Measurements from ENCODE around the gene SHISA6.
"Not testable (repeated sequence)": the region's sequence is repeated elsewhere in the genome, so short reads cannot be mapped to it uniquely, and the experiment has no call there.

The SHISA6 gene

DNA sequence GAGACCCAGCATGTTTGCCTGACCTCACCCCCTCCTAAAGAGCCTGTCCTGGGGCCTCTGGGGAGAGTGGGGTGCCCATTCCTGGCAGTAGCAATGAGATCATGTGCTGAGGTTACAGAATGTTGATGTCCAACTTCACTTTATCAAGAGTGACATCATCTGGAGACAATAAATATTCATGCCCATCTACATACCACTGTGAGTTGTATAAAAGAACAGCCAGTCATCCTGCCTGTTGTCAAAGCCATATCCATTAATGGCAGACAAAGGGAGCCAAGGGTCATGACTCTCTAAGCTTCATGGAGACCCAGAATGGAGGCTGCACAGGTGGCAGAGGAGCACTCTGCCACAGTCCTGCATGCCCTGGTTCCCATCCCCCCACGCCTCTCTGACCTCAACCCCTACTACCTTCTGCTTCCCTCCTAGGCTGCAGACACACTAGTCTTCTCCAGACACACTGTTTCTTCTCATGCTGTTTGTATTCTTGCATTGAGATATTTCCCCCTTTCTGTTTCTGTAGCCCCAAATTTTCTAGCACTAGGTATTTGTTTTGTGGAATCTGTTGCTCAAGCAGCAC, 27.1 kb downstream of the SHISA6 start:
- no peak for DNase-seq

DNA sequence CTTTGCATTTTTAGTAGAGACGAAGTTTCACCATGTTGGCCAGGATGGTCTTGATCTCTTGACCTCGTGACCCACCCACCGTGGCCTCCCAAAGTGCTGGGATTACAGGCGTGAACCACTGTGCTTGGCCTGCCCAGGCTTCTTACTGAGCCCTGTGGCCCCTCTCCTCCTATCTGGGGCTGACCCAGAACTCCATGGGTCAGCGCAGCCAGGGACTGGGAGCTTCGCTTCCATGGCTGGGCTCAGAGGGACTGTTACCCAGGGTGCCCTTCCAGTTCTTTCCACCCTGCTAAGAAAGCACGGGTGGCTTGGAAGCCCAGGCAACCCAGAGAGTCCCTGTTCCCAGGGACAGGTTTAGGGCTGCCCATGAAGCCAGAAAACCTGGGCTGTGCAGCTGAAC, 28.2 kb downstream of the SHISA6 start:
- DNase-seq: no peak

DNA sequence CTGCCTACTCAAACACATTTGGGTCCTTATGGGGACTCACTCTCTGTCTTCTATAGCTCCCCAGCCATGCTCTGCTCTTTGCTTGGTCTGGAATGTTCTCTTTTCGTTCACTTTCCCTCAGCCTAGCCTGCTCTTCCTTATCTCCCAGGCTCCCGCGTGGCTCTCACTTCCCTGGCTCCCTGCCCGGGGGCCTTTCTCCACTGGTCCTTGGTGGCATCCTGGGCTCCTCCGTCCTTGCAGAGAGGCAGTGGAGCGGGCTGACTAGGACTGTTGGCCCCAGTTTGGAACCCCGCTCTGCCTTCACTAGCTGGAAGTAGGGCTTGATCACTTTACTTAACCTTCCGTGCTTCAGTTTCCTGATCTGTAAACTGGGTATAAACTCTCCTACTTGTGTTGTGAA, 31.2 kb downstream of the SHISA6 start:
- DNase-seq: no peak

DNA sequence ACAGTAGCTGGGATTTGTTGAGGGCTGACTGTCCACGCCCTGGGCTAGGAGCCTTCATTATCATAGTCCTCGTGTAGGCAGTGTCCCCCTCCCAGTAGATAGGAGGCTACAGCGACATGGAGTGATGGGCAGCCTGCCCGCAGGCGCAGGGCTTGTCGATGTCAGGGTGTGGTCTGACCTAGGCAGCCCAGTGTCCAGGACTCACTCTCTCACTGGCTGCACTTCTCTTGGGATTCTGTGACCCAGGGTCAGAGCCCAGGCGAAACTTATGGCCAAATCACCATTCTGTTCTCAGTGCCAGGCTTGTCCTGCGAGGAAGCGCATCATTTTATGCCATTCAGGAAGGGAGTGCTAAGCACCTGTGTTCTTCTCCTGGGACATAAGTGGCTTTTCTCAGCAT, 32.6 kb downstream of the SHISA6 start:
- DNase-seq: no peak

DNA sequence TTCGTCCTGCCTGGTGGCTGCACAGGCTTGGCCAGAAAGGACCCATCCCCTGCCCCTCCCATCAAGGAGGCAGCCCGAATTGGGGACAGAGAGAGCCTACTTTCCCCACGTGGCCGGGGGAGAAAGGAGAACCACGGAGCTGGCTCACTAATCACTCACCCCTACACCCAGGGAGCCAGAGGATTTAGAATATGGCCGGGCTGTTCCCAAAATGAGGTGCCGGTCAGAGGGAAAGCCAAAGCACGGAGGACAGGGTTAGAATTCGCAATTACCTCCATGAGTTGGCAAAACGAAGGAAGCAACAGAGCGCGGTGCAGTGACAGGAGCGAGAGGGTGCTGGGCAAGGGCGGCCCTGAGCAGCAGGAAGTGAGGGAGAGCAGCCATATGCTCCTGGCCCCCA, 33.1 kb downstream of the SHISA6 start:
- DNase-seq: no peak

DNA sequence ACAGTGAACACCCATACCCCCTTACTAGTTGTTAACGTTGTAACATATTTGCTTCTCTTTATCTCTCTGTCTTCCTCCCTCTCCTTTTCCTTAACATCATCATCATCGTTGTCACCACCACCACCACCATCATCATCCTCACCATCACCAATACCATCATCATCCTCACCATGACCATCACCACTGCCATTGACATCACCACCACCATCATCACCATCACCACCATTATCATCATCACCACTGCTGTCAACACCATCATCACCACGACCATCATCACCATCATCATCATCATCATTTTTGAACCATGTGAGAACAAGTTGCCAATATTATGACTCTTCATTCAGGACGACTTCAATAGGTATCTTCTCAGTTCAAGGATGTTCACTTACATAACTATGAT, 35.5 kb downstream of the SHISA6 start:
- DNase-seq: no peak

DNA sequence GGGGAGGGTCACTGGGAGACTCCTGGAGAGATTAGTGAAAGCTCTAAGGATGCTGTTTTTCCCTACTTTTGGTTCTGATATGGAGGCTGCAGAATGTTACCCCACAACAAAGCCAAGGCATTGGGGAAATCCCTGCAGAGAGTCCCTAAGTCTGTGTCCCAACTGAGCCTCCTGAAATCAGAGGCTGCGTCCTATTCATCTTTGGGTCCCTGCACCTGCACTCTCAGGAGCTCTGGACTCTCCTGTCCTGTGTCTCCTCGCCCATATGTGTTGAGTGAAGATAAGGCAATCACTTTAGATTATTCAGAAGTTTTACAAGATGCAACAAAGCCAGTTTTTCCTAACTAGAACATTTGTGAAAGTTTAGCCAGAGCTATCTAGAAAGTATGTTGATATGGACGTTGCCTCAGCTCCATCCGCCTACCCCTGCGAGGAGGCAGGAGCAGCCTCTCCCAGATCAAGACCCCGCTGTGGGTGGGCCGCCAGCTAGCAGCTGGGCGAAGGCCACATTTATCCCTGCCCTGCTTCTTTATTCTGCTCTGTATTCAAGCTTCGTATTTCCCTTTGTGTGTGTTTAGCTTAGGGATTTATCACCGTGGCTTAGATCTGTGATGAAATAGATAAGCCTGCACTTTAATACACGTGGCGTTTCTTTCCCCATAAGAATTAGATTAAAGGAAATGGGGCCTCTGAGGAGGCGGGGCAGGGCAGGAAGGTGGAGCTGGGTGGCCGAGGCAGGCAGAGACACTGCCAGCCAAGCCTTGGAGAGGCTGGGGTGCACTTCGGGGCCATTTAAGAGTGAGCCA, 37.4 kb downstream of the SHISA6 start:
- DNase-seq: no peak

DNA sequence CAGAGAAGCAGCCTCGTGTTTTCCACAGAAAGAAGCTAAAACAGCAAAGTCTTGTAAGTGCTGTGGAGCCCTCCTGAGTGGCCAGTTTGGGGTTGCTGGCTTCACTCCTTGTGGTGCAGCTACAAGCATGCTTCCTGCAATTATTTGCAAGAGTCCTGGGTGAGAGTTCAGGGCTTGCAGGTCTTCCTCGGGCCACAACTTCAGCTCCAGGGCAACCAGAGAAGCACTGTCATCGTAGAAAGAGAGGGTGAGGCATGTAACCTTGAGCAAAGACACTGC, 37.9 kb downstream of the SHISA6 start:
- DNase-seq: no peak

DNA sequence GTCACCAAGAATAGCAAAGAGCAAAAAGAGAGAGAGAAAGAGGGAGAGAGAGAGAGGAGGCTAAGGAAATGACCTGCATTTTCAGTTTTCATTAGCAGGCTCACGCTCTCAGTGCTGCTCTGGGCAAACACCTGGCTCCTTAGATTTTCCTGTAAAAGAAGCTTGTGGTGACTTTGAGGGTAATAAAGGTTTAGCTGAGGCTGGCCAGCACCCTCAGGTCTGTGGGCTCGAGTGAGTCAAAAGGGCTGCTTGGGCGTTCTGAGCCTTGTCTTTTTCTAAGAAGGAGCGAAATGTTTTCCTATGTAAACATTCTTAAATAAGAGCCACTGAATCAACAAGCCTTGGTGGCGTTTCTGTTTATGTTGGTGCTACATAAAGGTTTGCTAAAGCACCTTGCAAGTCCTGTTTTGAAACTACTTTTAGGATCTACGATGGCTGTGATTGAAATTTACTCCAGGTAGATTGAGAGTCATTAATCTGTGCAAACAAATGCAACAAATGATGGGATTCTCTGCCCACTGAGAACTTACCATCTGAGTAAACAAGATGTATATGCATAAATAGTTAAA, 38.8 kb downstream of the SHISA6 start:
- no peak for DNase-seq

DNA sequence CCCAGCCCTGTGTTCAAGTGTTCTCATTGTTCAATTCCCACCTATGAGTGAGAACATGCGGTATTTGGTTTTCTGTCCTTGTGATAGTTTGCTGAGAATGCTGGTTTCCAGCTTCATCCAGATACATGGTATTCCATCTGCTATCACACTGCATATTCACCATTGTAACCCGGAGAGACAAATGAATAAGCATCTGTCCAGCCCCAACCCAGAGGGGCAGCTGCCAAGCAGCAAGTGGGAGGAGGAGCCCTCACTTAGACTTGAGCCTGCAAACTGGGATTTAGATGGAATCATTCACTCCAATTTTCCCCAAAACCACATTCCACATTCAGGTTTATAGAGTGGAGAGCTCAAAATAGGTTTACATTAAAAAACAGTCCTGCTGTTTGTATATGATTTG, 41.6 kb downstream of the SHISA6 start:
- no peak for DNase-seq

DNA sequence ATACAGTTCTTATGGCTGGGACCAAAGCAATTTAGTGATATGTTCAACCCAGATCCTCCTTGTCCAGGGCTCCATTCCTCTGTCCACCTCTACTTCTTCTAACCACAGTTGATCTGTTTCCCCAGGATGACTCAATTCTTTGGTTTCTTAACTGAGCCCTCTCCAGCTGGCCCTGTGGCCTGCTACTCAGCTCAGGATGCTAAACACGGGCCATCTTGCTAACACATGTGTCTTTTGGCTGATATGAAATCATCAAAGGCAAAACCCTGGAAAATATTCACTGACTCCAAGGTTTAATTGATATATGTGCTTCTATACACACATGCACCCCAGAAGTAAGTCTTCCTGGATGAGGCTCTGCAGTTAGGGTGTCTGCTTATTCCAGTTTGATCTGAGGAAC, 43.8 kb downstream of the SHISA6 start:
- no peak for DNase-seq

DNA sequence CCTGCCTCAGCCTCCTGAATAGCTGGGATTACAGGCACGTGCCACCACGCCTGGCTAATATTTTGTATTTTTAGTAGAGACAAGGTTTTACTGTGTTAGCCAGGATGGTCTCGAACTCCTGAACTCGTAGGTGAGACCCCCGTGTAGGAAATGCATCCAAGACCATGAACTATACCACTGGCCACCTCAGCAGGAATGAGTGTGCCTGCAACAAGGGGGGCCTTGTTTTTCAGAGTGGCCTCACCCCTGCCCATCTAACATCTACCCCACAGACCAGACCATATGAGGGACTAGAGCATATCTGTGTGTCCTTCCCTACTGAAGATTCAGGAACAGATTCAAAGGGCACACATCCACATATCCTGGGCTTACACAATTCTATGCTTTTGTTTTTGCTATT, 44.9 kb downstream of the SHISA6 start:
- no peak for DNase-seq

DNA sequence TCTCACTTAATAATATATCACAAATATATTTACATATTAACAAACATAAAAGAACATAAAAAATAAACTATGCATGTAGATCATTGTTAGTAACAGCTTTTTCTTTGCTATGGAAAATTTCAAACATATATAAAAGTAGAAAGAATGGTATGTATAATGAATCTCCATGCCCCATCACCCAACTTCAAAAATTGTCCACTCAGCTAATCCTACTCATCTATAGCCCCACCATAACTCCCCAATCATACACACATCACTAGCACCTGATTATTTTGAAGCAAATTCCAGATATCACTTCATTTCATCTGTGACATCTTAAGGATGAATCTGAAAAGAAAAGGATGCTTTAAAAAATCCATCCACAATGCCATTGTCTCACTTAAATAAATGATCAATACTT, 46.8 kb downstream of the SHISA6 start:
- no peak for DNase-seq

DNA sequence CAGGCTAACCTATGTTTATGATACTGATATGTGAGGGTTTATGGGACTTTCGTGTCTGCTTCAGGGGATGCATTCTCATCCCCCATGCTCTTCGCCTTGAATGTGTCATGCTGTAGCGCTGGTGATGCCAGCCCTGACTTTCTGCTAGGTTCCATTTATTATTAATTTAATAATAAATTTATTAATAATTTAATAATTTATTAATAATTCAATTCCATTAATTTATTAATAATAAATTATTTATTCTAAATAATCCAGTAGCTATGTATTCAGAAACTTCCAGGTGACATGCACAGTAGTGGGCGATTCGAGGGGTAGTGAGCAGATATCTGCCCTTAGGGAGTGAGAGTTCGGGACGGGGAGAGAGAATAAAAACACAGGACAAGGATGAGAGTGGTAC, 49.8 kb downstream of the SHISA6 start:
- DNase-seq: no peak

DNA sequence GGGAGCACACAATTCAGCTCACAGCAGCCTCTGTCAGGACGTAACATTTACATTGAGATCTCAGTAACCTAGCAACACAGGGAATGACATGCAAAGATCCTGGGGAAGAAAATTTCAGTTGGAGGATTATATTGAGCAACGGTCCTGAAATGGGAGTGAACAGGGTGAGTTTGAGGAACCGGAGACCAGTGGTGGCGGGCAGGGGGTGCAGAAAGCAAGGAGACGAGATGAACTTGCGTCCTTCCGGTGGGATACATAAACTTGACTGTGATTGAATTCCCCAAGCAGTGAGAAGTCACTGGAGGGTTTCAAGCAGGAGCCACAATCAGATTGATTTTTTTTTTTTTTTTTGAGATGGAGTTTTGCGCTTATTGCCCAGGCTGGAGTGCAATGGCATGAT, 51.5 kb downstream of the SHISA6 start:
- no peak for DNase-seq

DNA sequence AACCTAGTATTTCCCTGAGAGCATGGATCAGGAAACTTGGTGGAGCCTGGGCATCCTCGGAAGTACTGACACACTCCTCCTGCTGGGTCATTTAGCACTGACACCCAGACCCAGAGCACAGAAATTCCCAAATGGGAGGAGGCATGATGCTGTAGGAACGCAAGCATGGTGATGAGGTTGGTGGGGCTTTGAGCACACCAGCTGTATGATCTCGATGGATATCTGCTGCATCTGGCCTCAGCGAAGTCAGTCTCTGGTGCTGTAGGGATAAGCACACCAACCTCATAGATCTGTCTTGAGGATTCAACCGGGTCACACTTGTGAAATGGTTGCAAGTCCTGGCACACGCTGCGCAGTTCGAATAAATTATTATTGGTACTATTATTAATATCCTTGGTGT, 52.5 kb downstream of the SHISA6 start:
- no peak for DNase-seq

DNA sequence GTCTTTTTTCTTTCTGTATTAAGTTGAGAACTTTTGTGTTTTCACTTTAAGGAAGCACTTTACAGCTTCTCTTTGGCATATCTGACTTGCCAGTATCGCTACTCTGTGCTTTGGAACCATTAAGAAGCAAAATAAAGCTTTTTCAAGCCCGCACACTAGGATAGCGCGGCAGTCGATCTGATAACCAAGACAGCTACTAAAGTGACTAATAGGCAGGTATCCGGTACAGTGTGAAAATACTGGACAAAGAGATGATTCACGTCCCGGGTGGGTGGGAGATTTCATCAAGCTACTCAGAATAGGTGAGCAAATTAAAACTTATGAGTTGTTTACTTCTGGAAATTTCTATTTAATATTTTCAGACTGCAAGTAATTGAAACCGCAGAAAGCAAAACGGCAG, 53.8 kb downstream of the SHISA6 start:
- no peak for DNase-seq

DNA sequence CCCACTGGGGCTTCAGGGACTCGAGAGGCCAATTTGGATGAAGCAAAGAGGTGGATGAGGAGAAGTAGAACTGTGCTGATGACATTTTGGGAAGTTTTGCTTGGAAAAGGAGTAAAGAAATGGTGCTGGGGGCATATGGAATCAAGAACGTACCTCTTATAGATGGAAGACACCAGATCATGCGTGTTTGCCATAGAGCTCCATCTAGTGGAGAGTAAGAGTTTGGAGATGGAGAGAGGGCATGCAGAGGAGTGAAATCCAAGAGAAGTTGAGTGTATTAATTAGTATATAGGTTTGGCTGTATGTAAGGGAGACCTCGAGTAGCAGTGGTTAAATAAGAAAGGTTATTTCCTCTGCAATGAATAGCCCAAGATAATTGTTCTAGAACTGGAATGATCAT, 56.0 kb downstream of the SHISA6 start:
- peak in 2 of 3 donors; percentile 12 to 13 for DNase-seq

DNA sequence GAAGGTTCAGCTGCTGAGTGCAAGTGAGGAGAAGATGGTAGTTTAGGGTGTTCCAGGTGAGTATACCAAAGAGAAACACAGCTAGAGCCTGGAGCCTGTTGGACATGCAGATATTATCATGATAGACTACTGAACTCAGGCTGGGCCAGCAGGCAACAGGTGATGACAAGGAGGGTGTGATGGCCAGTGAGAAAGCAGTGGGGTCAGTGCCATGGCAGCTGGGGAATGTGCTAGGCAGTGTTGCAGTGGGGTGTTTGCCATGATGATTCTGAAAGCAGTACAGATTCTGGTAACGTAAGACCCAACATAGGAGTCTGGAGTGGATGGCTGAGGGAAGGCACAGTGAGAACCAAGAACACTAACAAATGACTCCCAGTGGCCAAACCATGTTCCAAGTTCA, 57.4 kb downstream of the SHISA6 start:
- DNase-seq: no peak

DNA sequence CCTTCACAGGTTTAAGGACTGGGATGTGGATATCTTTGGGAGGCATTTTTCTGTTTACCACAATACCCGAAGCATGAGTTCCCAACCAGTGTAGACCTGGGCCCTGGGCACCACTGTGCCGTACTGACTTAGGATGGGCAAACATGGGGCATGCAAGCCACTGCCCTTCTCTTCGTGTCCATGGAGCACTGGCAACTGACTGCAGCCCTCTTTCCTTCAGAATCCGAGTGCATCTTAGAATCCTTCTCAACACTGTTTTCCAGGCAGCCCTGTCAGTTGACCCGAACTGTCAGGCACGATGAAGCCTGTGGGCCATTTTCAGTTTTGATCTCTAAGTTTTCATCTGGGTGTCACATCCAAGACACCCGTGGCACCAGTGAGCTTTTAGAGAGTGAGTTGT, 59.2 kb downstream of the SHISA6 start:
- no peak for DNase-seq

DNA sequence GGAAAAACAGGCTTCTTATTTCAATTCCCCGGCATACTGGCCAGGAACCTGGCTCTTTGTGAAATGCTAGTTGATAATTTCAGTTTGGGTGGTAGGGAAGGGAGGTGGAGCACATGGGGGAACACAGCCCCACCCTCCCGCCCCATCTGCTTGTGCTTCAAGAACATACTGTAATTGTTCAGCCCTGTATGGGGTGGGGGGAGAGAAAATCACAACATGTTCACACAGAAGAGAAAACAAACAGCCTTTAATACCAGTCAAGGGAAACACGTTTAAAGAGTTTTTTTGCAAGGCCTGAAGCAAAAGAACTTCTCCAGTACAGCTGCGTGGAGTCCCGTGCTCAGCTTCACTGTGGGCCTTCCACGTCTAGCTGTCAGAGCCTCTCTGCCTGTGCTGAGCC, 59.7 kb downstream of the SHISA6 start:
- DNase-seq: no peak

DNA sequence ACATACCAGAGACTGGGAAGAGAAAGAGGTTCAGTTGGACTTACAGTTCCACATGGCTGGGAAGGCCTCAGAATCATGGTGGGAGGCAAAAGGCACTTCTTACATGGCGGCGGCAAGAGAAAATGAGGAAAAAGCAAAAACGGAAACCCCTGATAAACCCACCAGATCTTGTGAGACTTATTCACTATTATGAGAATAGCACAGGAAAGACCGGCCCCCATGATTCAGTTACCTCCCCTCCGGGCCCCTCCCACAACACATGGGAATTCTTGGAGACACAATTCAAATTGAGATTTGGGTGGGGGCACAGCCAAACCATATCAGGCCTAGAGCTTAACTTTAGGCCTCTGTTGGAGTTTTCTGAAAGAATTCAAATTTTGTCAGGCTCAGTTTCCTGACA, 60.9 kb downstream of the SHISA6 start:
- DNase-seq: not testable (repeated sequence)

DNA sequence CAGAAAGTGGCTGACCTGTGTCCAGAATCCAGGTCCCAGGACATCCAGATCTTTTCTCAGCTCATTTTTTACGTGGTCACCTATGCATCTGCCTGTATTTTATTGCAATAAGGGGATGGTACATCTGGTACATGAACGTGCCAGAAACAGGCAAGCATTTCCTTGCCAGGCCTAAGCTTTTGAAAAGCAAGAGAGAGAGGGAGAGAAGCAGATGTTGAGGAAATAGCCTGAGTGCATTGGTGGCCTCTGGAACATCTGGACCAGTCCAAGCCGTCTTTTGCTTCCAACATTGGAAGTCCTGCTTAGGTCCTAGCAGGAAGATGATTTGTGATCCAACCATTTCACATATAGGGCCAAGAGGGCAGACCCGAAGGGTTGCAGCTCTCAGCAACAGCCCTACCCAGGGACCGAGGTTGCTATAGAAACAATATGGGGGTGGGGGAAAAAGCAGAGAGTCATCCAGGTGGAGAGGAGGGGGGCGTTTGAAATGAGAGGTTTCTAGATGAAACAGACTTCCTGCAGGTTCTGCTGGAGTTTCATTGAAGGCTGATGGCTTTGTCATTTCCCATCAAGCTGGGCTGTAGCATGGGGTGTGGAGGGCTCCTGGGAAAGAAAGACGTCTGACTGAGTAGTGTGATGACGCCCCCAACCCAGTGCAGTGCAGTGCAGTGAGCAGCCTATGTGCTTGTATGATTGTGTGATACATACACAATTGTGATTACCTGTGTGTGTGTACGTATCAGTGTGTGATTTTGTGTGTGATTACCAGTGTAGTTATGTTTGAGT, 61.6 kb downstream of the SHISA6 start:
- no peak for DNase-seq

DNA sequence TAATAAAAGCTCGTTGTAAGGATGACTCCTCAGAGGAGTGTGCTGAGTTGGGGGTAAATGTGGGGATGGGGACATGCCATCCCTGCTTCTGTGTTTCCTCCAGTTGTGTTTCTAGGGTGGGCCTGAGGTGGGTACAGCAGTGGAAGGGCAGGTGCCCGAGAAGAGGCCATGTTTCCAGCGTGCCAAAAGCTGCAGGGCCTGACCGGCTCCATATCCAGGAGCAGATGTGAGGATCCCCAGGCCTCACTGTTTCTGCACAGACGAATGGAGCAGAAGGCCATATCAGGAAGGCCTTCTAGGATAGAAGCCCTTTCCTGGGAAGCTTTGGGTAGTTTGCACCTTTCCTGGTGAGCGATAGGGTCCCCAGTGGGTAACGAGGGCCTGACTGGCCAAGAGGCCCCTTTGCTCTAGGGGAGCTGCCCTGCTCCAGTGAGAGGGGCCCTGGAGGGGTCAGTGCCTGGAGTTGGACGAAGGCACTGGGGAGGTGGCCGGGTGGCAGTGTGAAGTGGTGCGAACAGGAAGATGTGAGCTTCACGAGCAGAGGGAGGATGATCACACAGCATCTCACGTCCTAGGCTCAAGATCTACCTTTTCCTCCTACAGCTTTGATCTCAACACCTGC, 62.9 kb downstream of the SHISA6 start:
- DNase-seq: no peak

Data from suppressor macrophage treated with lipopolysaccharide for 1 hour (primary cell).